ENCODE results near the gene ANKS1B.

The ANKS1B gene

GRCh38 chr12:99915251-99916082, 69.3 kb downstream of the ANKS1B start:
- no peak for TF ChIP-seq MAX (IDR thresholded peaks at IDR 0.05)
- TF ChIP-seq TEAD4 (IDR thresholded peaks at IDR 0.05): no peak
- no peak for TF ChIP-seq ZBTB7A (IDR thresholded peaks at IDR 0.05; ENCODE audit: low read depth)
- no peak for TF ChIP-seq CREB1 (IDR thresholded peaks at IDR 0.05; ENCODE audit: low read depth)
- no peak for TF ChIP-seq YY1 (IDR thresholded peaks at IDR 0.05; ENCODE audit: low read depth)
- TF ChIP-seq EP300 (IDR thresholded peaks at IDR 0.05; ENCODE audit: borderline replicate concordance): no peak
- no peak for TF ChIP-seq EGR1 (IDR thresholded peaks at IDR 0.05)
- TF ChIP-seq RAD21 (IDR thresholded peaks at IDR 0.05; ENCODE audit: low read depth): no peak
- no peak for TF ChIP-seq NFIC (IDR thresholded peaks at IDR 0.05)
- TF ChIP-seq, protein P1, sequence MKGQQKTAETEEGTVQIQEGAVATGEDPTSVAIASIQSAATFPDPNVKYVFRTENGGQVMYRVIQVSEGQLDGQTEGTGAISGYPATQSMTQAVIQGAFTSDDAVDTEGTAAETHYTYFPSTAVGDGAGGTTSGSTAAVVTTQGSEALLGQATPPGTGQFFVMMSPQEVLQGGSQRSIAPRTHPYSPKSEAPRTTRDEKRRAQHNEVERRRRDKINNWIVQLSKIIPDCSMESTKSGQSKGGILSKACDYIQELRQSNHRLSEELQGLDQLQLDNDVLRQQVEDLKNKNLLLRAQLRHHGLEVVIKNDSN (IDR thresholded peaks at IDR 0.05): no peak
- no peak for TF ChIP-seq TAF1 (IDR thresholded peaks at IDR 0.05; ENCODE audit: low read depth)
- no peak for TF ChIP-seq CEBPB (IDR thresholded peaks at IDR 0.05)
- no peak for TF ChIP-seq FOXM1 (IDR thresholded peaks at IDR 0.05; ENCODE audit: borderline replicate concordance, low read depth)

GRCh38 chr12:99914206-99914605, 70.5 kb downstream of the ANKS1B start:
- no peak for TF ChIP-seq FOXM1 (IDR thresholded peaks at IDR 0.05; ENCODE audit: borderline replicate concordance, low read depth)

- TF ChIP-seq CREB1 (IDR thresholded peaks at IDR 0.05; ENCODE audit: low read depth): no peak
- TF ChIP-seq YY1 (IDR thresholded peaks at IDR 0.05; ENCODE audit: low read depth): no peak
- TF ChIP-seq, protein P1 (IDR thresholded peaks at IDR 0.05): no peak
- TF ChIP-seq ZBTB7A (IDR thresholded peaks at IDR 0.05; ENCODE audit: low read depth): no peak
- TF ChIP-seq EGR1 (IDR thresholded peaks at IDR 0.05): no peak
Observed at GRCh38 chr12:99911967-99912366, 72.8 kb downstream of the ANKS1B start.

DNA sequence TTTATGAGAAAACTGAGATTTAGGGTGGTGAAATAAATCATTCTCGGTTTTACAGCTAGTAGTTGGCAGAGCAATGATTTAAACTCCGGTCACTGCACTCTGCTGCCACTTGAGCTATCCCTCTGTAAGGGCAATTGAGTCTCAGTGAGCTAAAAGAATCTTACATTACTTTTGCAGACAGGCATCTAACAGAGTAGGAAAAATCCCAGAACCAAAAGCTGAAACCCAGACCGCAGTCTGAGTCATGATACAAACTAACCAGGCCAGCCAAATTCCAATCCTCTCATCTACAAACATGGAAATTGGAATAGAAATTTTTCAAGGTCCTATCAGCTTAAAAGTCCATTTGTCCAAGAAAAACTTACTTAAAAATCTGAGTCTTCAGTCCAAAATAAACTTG, 73.7 kb downstream of the ANKS1B start:
- TF ChIP-seq EGR1 (IDR thresholded peaks at IDR 0.05) (no peak), CEBPB (IDR thresholded peaks at IDR 0.05) (no peak), TCF12 (IDR thresholded peaks at IDR 0.05; ENCODE audit: low read depth) (no peak), RAD21 (IDR thresholded peaks at IDR 0.05; ENCODE audit: low read depth) (no peak), YY1 (IDR thresholded peaks at IDR 0.05; ENCODE audit: low read depth) (no peak), NFIC (IDR thresholded peaks at IDR 0.05) (no peak), CREB1 (IDR thresholded peaks at IDR 0.05; ENCODE audit: low read depth) (no peak), TEAD4 (IDR thresholded peaks at IDR 0.05) (no peak), TAF1 (IDR thresholded peaks at IDR 0.05; ENCODE audit: low read depth) (no peak), ZBTB7A (IDR thresholded peaks at IDR 0.05; ENCODE audit: low read depth) (no peak), EP300 (IDR thresholded peaks at IDR 0.05; ENCODE audit: borderline replicate concordance) (no peak), REST (IDR thresholded peaks at IDR 0.05; ENCODE audit: low read depth) (no peak), FOXM1 (IDR thresholded peaks at IDR 0.05; ENCODE audit: borderline replicate concordance, low read depth) (no peak), MAX (IDR thresholded peaks at IDR 0.05) (no peak)
- TF ChIP-seq, protein P1 (IDR thresholded peaks at IDR 0.05): no peak

DNA sequence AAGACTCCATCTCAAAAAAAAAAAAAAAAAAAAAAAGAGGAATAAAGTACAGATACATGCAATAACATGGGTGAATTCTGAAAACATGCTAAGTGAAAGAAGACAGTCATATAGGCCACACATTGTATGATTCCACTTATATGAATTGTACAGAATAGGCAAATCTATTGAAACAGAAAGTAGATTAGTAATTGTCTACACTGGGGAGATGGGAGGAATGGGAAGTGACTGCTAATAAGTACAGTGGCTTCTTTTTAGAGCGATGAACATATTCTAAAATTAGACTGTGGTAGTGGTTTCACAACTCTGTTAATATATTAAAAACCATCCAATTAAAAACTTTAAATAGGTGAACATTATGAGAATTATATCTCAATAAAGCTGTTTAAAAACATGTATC, 74.4 kb downstream of the ANKS1B start:
- TF ChIP-seq YY1 (IDR thresholded peaks at IDR 0.05; ENCODE audit: low read depth) (no peak), RAD21 (IDR thresholded peaks at IDR 0.05; ENCODE audit: low read depth) (no peak), FOXM1 (IDR thresholded peaks at IDR 0.05; ENCODE audit: borderline replicate concordance, low read depth) (no peak), REST (IDR thresholded peaks at IDR 0.05; ENCODE audit: low read depth) (no peak), TAF1 (IDR thresholded peaks at IDR 0.05; ENCODE audit: low read depth) (no peak), TEAD4 (IDR thresholded peaks at IDR 0.05) (no peak), CEBPB (IDR thresholded peaks at IDR 0.05) (no peak)
- TF ChIP-seq, protein P1 (IDR thresholded peaks at IDR 0.05): no peak
